CD4-positive, alpha-beta T cell treated with Interleukin-15 for 1 hour (primary cell): ENCODE data around the gene NELL1.

Experiments used
- DNase-seq: peaks from one replicate; pipeline ENCODE4 v3.0.0-alpha.2; 2020

The NELL1 gene

DNA sequence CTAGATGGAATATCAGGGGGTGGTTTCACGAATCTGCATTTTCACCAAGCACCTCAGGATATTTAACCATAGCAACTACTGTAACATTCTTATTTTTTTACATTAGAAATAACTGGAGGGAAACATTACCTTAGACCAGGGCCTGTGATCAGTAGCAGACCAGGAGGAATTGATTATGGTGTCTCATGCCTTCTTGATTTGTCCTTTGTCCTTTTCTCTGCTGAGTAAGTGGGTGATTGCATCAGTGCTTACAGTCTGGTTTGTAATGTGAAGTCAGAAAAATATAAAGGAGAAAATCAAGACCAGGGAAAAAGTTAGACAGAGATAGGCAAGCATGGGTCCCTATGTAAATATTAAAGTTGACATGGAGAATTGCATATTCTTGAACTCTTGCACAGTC lies 703.3 kb downstream of the NELL1 start:
- DNase-seq = no peak

DNA sequence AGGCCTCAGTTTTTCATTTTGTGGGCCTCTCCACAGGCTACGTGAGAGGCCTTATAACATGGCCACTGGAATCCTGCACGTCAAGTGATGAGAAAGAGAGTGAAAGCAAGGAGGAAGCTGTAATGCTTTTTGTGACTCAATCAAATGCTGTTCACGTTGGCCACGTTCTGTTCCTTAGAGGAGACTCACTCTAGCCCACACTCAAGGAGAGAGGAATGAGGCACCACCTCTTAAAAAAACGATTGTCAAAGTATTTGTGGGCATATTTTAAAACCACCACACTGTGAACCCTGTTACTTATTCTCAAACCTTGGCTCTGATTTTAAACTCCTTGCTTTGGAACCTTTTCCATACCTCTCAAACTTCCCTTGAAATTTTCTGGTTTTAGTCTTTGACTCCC lies 705.0 kb downstream of the NELL1 start:
- no peak for DNase-seq

- no peak for DNase-seq
Observed at GRCh38 chr11:21385669-21386440, 716.5 kb downstream of the NELL1 start.

DNA sequence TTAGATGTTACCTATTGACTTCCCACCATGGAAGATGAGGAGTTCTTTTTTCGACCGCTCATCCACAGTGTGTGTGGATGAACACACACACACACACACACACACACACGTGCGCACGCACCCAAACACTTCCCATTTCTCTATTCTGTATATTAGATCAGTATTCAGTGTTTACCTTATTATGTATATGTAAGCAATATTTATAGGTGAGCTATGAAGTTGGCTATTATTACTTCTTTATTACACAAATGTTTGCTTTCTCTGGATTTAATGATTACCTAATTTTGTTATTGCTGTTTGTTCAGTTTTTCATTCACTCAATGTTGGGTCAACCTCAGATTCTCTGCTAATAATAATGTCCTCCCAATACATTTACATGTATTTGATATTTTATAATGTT lies 721.0 kb downstream of the NELL1 start:
- DNase-seq = no peak

DNA sequence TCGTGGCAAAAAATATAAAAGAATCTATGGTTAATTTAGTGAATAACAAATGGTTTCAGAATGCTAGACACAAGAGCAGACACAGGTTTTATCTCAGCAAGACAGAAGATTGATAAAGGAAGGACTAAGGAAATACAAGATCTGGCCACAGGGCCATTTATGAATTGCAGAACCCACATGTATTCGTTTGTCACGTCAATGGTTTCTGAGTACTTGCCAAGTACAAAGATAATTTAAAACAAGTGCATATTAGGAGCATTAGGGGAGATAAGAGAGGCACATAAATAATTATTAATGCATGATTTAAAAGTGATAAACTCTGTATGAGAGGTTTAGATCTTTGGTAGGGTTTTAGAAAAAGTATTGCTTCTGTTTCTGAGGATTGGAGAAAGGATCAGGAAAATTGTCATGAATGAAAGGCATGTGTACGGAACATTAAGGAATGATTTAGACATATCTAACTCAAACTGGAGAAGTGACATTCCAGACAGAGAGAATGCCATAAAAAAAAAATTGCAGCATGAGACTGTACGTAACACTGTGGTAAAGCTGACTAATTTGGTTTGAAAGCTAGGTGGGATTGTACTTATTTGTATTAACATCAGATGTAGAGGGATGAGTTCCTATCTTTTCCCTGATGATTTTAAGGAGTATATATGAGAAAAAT lies 727.1 kb downstream of the NELL1 start:
- no peak for DNase-seq

GRCh38 chr11:21398195-21398594 lies 728.8 kb downstream of the NELL1 start:
- no peak for DNase-seq

- DNase-seq = no peak
Observed at GRCh38 chr11:21401496-21401895, 732.1 kb downstream of the NELL1 start.

DNA sequence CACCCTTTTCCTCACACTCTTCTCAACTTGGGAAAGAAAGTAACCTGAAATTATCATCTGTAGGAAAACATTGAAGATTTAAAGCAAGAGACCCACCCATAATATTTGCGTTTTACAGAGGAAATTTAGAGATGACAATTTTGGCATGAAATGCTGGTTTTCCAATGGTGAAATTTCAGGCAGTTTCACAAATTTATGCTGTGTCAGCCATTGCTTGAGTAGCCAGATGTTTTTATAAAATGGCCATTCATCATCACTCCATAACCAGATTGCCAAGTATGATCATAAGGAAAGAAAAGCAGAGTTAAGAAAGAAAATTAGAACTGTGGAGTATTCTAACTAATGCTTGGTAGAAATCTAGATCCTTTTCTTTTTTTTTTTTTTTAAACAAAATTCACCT lies 732.9 kb downstream of the NELL1 start:
- no peak for DNase-seq

DNA sequence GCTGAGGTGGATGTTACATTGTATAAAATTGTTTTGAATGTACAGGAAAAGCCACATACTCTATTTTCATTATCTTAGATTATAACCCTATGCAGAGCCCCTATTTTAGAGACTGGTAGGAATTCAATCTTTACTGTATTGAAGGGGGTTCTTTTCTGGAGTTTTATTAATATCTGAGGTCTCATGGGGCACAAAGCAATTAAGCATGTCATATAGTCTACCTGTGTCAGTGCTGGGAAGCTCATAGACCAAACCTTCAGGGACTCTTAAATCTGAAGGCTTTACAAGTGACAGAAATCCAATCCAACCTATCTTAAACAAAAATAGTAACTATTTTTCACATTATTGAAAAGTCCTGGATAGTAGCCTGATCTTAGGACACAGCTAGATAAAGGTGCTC lies 733.7 kb downstream of the NELL1 start:
- DNase-seq = no peak

DNA sequence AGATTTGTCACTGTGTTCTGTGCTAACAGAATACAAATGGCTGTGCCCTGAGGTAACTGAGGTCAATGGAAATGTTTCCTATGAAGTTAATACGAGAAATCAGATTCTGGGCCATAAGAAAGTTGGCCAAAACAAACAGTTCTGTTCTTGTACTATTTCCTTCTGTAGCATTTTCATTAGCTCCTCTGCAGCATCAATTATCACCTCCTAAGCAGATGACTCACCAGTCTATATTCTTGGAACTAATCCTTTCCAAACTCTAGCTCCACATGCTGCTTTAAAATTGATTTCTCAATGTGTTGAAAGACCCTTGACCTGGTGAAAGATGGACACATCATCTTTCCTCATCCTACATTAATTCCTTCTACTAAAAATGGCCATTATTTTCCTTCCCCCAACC lies 736.0 kb downstream of the NELL1 start:
- DNase-seq = no peak

DNA sequence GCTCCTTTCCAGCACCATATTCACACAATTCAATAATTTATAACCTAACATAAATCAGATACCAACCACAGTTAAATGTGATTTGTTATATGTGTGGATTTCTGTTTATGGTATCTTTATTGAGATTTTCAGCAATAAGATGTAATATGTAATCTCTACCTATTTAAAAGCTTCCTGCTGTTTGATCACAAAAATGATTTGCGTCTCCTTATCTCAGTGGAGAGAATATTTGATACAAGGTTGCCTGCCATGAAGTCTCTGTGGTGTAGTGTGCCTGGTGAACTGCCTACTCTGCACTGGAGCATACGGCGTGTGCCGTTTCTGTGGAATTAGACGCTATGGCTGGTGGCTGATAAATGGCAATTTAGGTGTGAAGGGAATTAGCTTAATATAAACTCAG lies 741.1 kb downstream of the NELL1 start:
- no peak for DNase-seq

DNA sequence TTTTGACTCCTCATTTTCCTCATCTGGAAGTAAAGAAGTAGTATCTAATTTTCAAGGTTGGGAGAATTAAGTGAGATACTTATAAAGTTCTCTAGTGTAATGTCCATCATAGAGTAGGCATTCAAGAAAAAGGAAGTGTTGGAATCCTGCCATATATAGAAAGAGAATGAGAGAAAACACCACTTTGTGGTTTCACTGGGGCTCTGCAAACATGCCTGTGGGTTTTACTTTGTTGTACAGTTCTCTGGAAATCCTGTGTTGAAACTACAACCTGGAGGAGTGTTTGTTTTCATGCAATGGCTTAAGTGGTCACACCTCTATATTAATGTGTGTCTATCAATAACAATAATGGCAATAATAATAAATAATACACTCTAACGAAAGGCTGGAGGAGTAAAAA lies 741.7 kb downstream of the NELL1 start:
- no peak for DNase-seq

GRCh38 chr11:21411597-21411996 lies 742.2 kb downstream of the NELL1 start:
- no peak for DNase-seq

- no peak for DNase-seq
Observed at GRCh38 chr11:21412652-21413383, 743.4 kb downstream of the NELL1 start.

- DNase-seq = no peak
Observed at GRCh38 chr11:21414953-21415352, 745.6 kb downstream of the NELL1 start.

DNA sequence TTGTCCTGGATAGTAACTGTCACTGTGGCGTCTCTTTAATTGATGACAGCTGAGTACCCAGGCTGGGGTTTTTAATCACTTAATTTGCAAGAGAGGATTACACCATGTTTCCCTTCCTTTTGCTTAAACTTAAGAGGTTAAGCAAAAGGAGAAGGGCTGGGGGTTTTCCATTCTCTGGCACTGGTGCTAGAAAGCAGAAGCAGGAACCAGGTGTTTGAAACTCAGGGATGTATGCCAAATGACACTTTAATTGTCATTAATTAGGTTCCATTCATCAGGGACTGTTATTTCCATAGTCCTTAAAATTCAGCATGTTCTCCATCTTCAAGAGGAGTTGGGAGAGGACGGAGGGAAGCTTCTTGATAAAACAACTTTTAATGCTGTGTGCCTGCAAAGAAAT lies 746.2 kb downstream of the NELL1 start:
- no peak for DNase-seq

DNA sequence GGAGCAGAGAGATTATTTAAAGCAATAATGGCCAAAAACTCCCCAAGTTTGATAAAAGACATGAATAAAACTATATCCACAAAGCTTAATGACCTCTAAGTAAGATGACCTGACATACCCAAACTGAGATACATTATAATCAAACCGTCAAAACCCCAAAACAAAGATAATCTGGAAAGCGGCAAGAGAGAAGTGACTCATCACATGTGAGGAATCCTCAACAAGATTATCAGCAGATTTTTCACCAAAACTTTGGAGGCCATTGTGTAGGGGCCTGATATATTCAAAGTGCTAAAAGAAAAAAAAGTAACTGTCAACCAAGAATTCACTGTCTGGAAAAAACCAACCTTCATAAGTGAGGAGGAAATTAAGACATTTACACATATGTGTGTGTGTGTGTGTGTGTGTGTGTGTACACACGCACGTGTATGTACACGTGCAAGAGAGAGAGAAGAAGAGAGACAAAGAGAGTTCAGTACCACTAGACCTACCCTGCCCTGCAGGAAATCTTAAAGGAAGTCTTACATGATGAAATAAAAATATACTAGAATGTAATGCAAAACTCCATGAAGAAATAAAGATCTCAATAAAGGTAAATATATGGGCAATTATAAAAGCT lies 752.4 kb downstream of the NELL1 start:
- DNase-seq = no peak

- DNase-seq = no peak
Observed at GRCh38 chr11:21426931-21427330, 757.5 kb downstream of the NELL1 start.

DNA sequence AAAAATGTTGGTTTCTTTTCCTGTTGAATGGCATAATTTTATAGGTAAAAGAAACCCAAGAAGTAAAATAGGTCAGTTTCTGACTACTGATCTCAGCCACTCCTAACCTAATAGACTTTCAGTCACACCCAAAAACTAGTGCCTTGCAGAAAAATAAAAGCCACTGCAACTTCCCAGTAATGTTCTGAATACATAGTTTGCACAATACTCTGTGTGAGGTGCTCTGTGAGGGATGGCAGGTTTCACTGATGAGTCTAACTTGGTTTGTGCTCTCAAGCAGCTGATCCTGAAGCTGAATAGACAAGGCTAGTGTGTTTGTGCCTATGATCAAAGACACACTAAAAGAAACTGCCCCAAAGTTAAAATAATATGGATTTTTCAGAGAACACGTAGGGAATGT lies 758.3 kb downstream of the NELL1 start:
- DNase-seq = no peak

DNA sequence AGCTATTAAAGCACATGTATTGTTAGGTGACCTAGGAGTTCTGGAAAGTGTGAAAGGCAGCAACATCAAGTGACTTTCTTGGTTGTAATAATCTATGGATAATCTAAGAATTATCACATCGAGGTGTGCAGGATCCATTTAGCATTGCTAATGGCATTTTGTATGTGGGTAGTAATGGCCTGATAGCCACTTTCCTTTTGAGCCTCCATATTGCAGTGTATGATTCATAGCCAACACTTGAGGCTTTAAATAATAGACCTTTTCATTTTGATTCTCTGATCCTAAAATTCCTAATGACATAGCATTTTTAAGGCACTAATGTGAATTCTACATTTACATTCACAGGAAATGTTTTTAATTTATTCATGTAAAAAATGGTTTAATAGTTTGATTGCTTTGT lies 759.4 kb downstream of the NELL1 start:
- DNase-seq = no peak

DNA sequence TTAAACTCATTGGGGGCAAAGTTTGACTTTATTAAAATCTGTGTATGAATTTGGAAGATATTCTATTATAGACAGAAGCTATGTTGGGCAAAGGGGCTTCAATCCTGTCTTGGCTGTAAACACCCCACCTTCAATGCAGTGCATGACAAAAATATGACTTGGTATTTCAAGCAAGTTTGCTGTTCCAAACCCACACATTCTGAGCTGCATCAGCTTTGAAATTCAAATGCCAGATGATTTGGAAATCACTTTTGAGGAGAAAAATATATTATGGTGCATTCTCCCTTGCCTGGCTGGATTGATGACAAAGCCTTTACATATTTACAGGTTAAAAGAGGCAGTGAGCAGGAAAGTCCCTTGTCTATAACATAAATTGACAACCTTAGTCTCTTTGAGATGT lies 760.0 kb downstream of the NELL1 start:
- no peak for DNase-seq

DNA sequence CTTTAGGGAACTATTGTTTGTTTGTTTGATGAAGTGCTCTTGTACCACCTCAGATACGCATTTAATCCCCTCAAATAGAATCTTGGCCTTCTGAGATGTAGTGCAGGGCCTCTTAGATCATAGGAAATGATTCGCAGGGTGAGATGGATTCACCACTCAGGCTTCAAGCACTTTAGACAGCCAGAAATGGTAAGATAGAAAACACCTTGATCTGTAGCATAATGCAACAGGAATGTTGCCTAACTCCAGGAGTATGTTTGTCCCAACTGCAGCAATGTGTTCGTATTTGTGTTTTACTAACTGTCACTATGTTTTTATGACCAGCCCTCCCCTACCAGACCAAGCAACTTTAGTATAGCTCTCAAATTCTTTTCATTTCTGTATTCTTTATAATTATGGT lies 761.2 kb downstream of the NELL1 start:
- no peak for DNase-seq

DNA sequence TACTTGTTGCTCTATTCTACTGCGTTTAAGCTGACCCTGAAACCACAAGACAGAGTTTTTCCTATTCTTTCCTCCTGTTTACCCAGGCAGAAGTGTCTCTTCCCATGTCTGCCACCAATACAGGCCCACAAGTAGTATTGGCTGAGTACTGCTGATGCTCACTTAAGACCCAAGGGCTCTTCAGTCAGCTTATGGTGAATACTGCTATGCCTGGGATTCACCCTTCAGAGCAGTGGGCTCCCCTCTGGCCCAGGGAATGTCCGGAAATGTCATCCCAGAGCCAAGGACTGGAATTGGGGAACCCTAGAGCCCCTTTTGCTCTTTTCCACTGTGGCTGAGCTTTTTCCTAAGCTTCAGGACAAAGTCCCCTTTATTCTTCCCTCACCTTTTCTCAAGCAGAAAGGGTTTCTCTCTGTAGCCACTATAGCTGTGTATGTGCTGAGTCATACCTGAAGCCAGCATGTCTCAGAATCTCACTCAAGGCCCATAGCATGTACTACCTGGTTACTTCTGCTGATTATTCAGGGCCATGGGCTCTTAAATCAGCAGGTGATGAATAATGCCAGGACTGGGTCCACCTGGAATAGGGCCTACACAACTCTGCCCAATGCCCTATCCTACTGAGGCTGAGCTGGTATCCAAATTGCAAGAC lies 777.7 kb downstream of the NELL1 start:
- DNase-seq = no peak
